ENCODE results near the gene CRISP1.

- TF ChIP-seq, protein P1, sequence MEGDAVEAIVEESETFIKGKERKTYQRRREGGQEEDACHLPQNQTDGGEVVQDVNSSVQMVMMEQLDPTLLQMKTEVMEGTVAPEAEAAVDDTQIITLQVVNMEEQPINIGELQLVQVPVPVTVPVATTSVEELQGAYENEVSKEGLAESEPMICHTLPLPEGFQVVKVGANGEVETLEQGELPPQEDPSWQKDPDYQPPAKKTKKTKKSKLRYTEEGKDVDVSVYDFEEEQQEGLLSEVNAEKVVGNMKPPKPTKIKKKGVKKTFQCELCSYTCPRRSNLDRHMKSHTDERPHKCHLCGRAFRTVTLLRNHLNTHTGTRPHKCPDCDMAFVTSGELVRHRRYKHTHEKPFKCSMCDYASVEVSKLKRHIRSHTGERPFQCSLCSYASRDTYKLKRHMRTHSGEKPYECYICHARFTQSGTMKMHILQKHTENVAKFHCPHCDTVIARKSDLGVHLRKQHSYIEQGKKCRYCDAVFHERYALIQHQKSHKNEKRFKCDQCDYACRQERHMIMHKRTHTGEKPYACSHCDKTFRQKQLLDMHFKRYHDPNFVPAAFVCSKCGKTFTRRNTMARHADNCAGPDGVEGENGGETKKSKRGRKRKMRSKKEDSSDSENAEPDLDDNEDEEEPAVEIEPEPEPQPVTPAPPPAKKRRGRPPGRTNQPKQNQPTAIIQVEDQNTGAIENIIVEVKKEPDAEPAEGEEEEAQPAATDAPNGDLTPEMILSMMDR (IDR thresholded peaks at IDR 0.05): no peak
- TF ChIP-seq REST (IDR thresholded peaks at IDR 0.05; ENCODE audit: low read depth, low read length) (no peak), EP300 (IDR thresholded peaks at IDR 0.05; ENCODE audit: borderline replicate concordance in 1 of 2, low read depth in 1 of 2, low read length in 1 of 2) (no peak), GATA2 (CRISPR knock-in tag; IDR thresholded peaks at IDR 0.05) (no peak), RAD21 (IDR thresholded peaks at IDR 0.05; ENCODE audit: low read length) (no peak)
These were observed 27.2 kb downstream of the CRISP1 start for GRCh38 chr6:49839162-49839561.
